ENCODE results near the gene USH2A.

DNA sequence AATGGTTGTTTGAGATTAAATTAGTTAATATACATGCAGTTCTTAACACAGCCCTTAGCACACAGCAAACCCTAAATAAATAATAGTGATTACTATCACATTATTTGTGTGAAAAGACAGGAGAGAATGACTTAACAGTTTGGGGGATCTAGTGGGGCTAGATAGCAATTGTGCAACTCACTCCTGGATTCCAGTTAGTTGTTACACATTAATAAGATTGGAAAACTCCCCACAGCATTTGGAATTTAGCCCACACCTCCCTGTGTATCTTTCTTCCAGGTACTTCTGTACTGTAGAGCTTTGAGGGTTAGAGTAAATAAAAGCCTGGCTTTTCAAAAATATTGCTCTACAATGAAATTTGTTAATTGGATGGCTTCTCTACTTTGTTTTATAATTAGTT lies 763.0 kb downstream of the USH2A start:
- TF ChIP-seq POLR2A (IDR thresholded peaks at IDR 0.05) = no peak
- TF ChIP-seq, protein P1, sequence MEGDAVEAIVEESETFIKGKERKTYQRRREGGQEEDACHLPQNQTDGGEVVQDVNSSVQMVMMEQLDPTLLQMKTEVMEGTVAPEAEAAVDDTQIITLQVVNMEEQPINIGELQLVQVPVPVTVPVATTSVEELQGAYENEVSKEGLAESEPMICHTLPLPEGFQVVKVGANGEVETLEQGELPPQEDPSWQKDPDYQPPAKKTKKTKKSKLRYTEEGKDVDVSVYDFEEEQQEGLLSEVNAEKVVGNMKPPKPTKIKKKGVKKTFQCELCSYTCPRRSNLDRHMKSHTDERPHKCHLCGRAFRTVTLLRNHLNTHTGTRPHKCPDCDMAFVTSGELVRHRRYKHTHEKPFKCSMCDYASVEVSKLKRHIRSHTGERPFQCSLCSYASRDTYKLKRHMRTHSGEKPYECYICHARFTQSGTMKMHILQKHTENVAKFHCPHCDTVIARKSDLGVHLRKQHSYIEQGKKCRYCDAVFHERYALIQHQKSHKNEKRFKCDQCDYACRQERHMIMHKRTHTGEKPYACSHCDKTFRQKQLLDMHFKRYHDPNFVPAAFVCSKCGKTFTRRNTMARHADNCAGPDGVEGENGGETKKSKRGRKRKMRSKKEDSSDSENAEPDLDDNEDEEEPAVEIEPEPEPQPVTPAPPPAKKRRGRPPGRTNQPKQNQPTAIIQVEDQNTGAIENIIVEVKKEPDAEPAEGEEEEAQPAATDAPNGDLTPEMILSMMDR (IDR thresholded peaks at IDR 0.05) = no peak
